GM18868 (cell line): ENCODE results near the gene TMEM35B.

Experiments used
- ATAC-seq: cut with Tn5 transposase; IDR thresholded peaks from one replicate; pipeline ENCODE4 v1.9.1; 2021; ENCODE audit warnings: mild to moderate bottlenecking, moderate library complexity; ENCODE audit not compliant: unreplicated experiment

The TMEM35B gene

GRCh38 chr1:34984793-34985608, at the start of gene TMEM35B:
Gene TMEM35B, minus strand, starts transcription at chr1:34985347. Its CDS starts 42 bp downstream, at chr1:34985305.
- peak; percentile 71 for ATAC-seq

GRCh38 chr1:35033346-35033745, 48.2 kb upstream of the TMEM35B start:
- ATAC-seq: no peak

GRCh38 chr1:35032384-35032739, 47.2 kb upstream of the TMEM35B start:
- no peak for ATAC-seq

- peak; percentile 34 for ATAC-seq
Measured at GRCh38 chr1:35030756-35031446, 45.8 kb upstream of the TMEM35B start.

GRCh38 chr1:35030338-35030737, 45.2 kb upstream of the TMEM35B start:
- ATAC-seq: no peak

- no peak for ATAC-seq
Measured at GRCh38 chr1:35029761-35030160, 44.6 kb upstream of the TMEM35B start.

- no peak for ATAC-seq
Measured at GRCh38 chr1:35016406-35016805, 31.3 kb upstream of the TMEM35B start.

GRCh38 chr1:35014486-35014885, 29.3 kb upstream of the TMEM35B start:
- no peak for ATAC-seq

GRCh38 chr1:35005711-35006110, 20.6 kb upstream of the TMEM35B start:
- no peak for ATAC-seq

GRCh38 chr1:35001743-35002142, 16.6 kb upstream of the TMEM35B start:
- ATAC-seq: no peak

GRCh38 chr1:34994878-34995277, 9.7 kb upstream of the TMEM35B start:
- no peak for ATAC-seq

- no peak for ATAC-seq
Measured at GRCh38 chr1:34988581-34988980, 3.4 kb upstream of the TMEM35B start.

- no peak for ATAC-seq
Measured at GRCh38 chr1:34988147-34988546, 3.0 kb upstream of the TMEM35B start.

- no peak for ATAC-seq
Measured at GRCh38 chr1:34987018-34987417, 1.9 kb upstream of the TMEM35B start.

- ATAC-seq: peak; percentile 8
Measured at GRCh38 chr1:34985609-34985904, 410 bp upstream of the TMEM35B start.

- peak; percentile 18 for ATAC-seq
Measured at GRCh38 chr1:34984435-34984792, 733 bp downstream of the TMEM35B start.

- no peak for ATAC-seq
Measured at GRCh38 chr1:34983700-34984355, 1.3 kb downstream of the TMEM35B start.

GRCh38 chr1:34982820-34983376, 2.2 kb downstream of the TMEM35B start:
- ATAC-seq: peak; percentile 40

- no peak for ATAC-seq
Measured at GRCh38 chr1:34980715-34981114, 4.4 kb downstream of the TMEM35B start.

- no peak for ATAC-seq
Measured at GRCh38 chr1:34978921-34979320, 6.2 kb downstream of the TMEM35B start.

- no peak for ATAC-seq
Measured at GRCh38 chr1:34977858-34978257, 7.3 kb downstream of the TMEM35B start.

GRCh38 chr1:34977210-34977471, 8.0 kb downstream of the TMEM35B start:
- no peak for ATAC-seq
